Measurements from ENCODE around the gene CLNK. TPM values are rescaled to one million over a fixed set of nuclear protein-coding genes. Genes with fewer than 3 reads are reported as not detected.

The CLNK gene
- total and polyA plus RNA-seq, 4 donors, result 0.04 to 0.57 (median 0.14) TPM; not detected in 1

- Histone ChIP-seq H3K9ac (ENCODE audit: insufficient read depth in 1 of 2, low read length in 2 of 2) (no peak overlapping the region), H3K4me1 (ENCODE audit: control insufficient read depth in 5 of 5, insufficient read depth in 5 of 5, low read length in 5 of 5) (no peaks in the 10 kb centered on the region), H3K36me3 (ENCODE audit: control insufficient read depth in 4 of 4, insufficient read depth in 4 of 4, low read length in 4 of 4) (no peaks in the 10 kb centered on the region), H3K9me3 (ENCODE audit: control insufficient read depth in 4 of 4, insufficient read depth in 3 of 4, low read length in 3 of 4) (no peaks in the 10 kb centered on the region), H3K4me3 (no peak overlapping the region), H3K27me3 (ENCODE audit: control insufficient read depth in 3 of 3, insufficient read depth in 3 of 3, low read length in 2 of 3) (no peaks in the 10 kb centered on the region), H3K27ac (ENCODE audit: low read depth in 1 of 2, low read length in 1 of 2) (no peak overlapping the region)
- ATAC-seq (ENCODE audit: insufficient read depth, low FRiP score) (no peak), DNase-seq (no peak)
- TF ChIP-seq CTCF (IDR thresholded peaks at IDR 0.05; ENCODE audit: control extremely low read depth, extremely low read depth), result no peak
- WGBS, 2 donors, result 70 to 93% methylated on average over 1 of the region's 1 CpG
Measured at GRCh38 chr4:10706236-10706635, 21.7 kb upstream of the CLNK start.

GRCh38 chr4:10704430-10704810, 19.9 kb upstream of the CLNK start:
- Histone ChIP-seq H3K9ac (ENCODE audit: insufficient read depth in 1 of 2, low read length in 2 of 2) (no peak overlapping the region), H3K4me3 (no peak overlapping the region), H3K9me3 (ENCODE audit: control insufficient read depth in 4 of 4, insufficient read depth in 3 of 4, low read length in 3 of 4) (no peaks in the 10 kb centered on the region), H3K4me1 (ENCODE audit: control insufficient read depth in 5 of 5, insufficient read depth in 5 of 5, low read length in 5 of 5) (no peaks in the 10 kb centered on the region), H3K36me3 (ENCODE audit: control insufficient read depth in 4 of 4, insufficient read depth in 4 of 4, low read length in 4 of 4) (no peaks in the 10 kb centered on the region), H3K27me3 (ENCODE audit: control insufficient read depth in 3 of 3, insufficient read depth in 3 of 3, low read length in 2 of 3) (no peaks in the 10 kb centered on the region), H3K27ac (ENCODE audit: low read depth in 1 of 2, low read length in 1 of 2) (no peak overlapping the region)
- ATAC-seq (ENCODE audit: insufficient read depth, low FRiP score) (no peak), DNase-seq (no peak)
- no peak for TF ChIP-seq CTCF (IDR thresholded peaks at IDR 0.05; ENCODE audit: control extremely low read depth, extremely low read depth)

GRCh38 chr4:10703766-10704429, 19.3 kb upstream of the CLNK start:
- Histone ChIP-seq H3K36me3 (ENCODE audit: control insufficient read depth in 4 of 4, insufficient read depth in 4 of 4, low read length in 4 of 4) (no peaks in the 10 kb centered on the region), H3K9me3 (ENCODE audit: control insufficient read depth in 4 of 4, insufficient read depth in 3 of 4, low read length in 3 of 4) (no peaks in the 10 kb centered on the region), H3K27ac (ENCODE audit: low read depth in 1 of 2, low read length in 1 of 2) (no peak overlapping the region), H3K4me1 (ENCODE audit: control insufficient read depth in 5 of 5, insufficient read depth in 5 of 5, low read length in 5 of 5) (no peaks in the 10 kb centered on the region), H3K9ac (ENCODE audit: insufficient read depth in 1 of 2, low read length in 2 of 2) (no peak overlapping the region), H3K4me3 (no peak overlapping the region), H3K27me3 (ENCODE audit: control insufficient read depth in 3 of 3, insufficient read depth in 3 of 3, low read length in 2 of 3) (no peaks in the 10 kb centered on the region)
- ATAC-seq (ENCODE audit: insufficient read depth, low FRiP score) (no peak), DNase-seq (no peak)
- 24 to 59% methylated on average over 3 of the region's 3 CpGs for WGBS, 2 donors
- TF ChIP-seq CTCF (IDR thresholded peaks at IDR 0.05; ENCODE audit: control extremely low read depth, extremely low read depth), result no peak

GRCh38 chr4:10703156-10703555, 18.6 kb upstream of the CLNK start:
- no peak for TF ChIP-seq CTCF (IDR thresholded peaks at IDR 0.05; ENCODE audit: control extremely low read depth, extremely low read depth)
- Histone ChIP-seq H3K9ac (ENCODE audit: insufficient read depth in 1 of 2, low read length in 2 of 2) (no peak overlapping the region), H3K4me1 (ENCODE audit: control insufficient read depth in 5 of 5, insufficient read depth in 5 of 5, low read length in 5 of 5) (no peaks in the 10 kb centered on the region), H3K4me3 (no peak overlapping the region), H3K9me3 (ENCODE audit: control insufficient read depth in 4 of 4, insufficient read depth in 3 of 4, low read length in 3 of 4) (no peaks in the 10 kb centered on the region), H3K27me3 (ENCODE audit: control insufficient read depth in 3 of 3, insufficient read depth in 3 of 3, low read length in 2 of 3) (no peaks in the 10 kb centered on the region), H3K36me3 (ENCODE audit: control insufficient read depth in 4 of 4, insufficient read depth in 4 of 4, low read length in 4 of 4) (no peaks in the 10 kb centered on the region), H3K27ac (ENCODE audit: low read depth in 1 of 2, low read length in 1 of 2) (no peak overlapping the region)
- ATAC-seq (ENCODE audit: insufficient read depth, low FRiP score), result no peak
- 69 to 82% methylated on average over 5 of the region's 5 CpGs for WGBS, 2 donors
- no peak for DNase-seq
